OCI-LY3 (cell line): Measurements from ENCODE around the gene TNFRSF19.
"Not testable (repeated sequence)": the region's sequence is repeated elsewhere in the genome, so short reads cannot be mapped to it uniquely, and the experiment has no call there.

Experiments
- H2AFZ ChIP-seq: fragments of 200-600, 300-600 bp; shearing (Covaris generic); 2 replicates; pipeline ENCODE4 v1.6.0; 2014; ENCODE audit warnings: antibody characterized with exemption, low read depth, low read length
- H3K27ac ChIP-seq: fragments of 200-600, 300-600 bp; sonication (generic); 2 replicates; pipeline ENCODE4 v1.5.1; 2014; ENCODE audit warnings: mild to moderate bottlenecking, low read length, moderate library complexity, mixed read lengths
- H3K27me3 ChIP-seq: fragments of 200-600, 300-600 bp; sonication (generic); 2 replicates; pipeline ENCODE4 v1.6.1; 2014; ENCODE audit warnings: low read depth, low read length, mixed read lengths
- H3K36me3 ChIP-seq: fragments of 200-600, 300-600 bp; sonication (generic); replicated peaks from 2 replicates; pipeline ENCODE3; 2014; ENCODE audit warnings: low read depth, low read length, mixed read lengths
- H3K4me1 ChIP-seq: fragments of 300-600, 200-600 bp; sonication (generic); 2 replicates; pipeline ENCODE4 v1.6.1; 2014; ENCODE audit warnings: low read length, mixed read lengths
- H3K4me2 ChIP-seq: fragments of 200-600, 300-600 bp; sonication (generic); 2 replicates; pipeline ENCODE4 v1.6.1; 2014; ENCODE audit warnings: low read length, mixed read lengths
- H3K4me3 ChIP-seq: fragments of 300-600, 200-600 bp; sonication (generic); 2 replicates; pipeline ENCODE4 v1.5.1; 2014; ENCODE audit warnings: antibody characterized with exemption, mild to moderate bottlenecking, low read length, moderate library complexity
- H3K79me2 ChIP-seq: fragments of 300-600, 200-600 bp; shearing (Covaris generic); 2 replicates; pipeline ENCODE4 v1.6.1; 2014; ENCODE audit warnings: mild to moderate bottlenecking, low read length, mixed read lengths
- H3K9ac ChIP-seq: fragments of 300-600, 200-600 bp; shearing (Covaris generic); 2 replicates; pipeline ENCODE4 v1.6.0; 2014; ENCODE audit warnings: mild to moderate bottlenecking, low read length, moderate library complexity
- H3K9me3 ChIP-seq: fragments of 200-600, 300-600 bp; shearing (Covaris generic); 2 replicates; pipeline ENCODE4 v1.6.1; 2014; ENCODE audit warnings: low read length, mixed read lengths; ENCODE audit not compliant: insufficient read depth
- H4K20me1 ChIP-seq: fragments of 200-600, 300-600 bp; sonication (generic); 2 replicates; pipeline ENCODE4 v1.6.1; 2016; ENCODE audit warnings: low read length, mixed read lengths; ENCODE audit not compliant: insufficient read depth
- CTCF ChIP-seq: fragments of 200-600, 300-600 bp; sonication (generic); IDR thresholded peaks from 2 replicates; pipeline ENCODE4 v1.5.1; 2014; ENCODE audit warnings: antibody characterized with exemption, low read length, low read depth
- EZH2phosphoT487 ChIP-seq: fragments of 200-600 bp; shearing (Covaris generic); IDR thresholded peaks from 2 replicates; pipeline ENCODE4 v1.6.1; 2018; ENCODE audit warnings: antibody characterized with exemption, mixed run types, low read depth

The TNFRSF19 gene

GRCh38 chr13:23570099-23570920 lies at the start of gene TNFRSF19:
TNFRSF19 (plus strand) TSS chr13:23570412; CDS start chr13:23590184, 19,772 bp downstream.
- Histone ChIP-seq H3K4me3 (no peak within 1 kb of the TSS), H3K4me2 (no peak within 1 kb of the TSS), H3K4me1 (peaks cover 4% of the 10 kb centered on the region; the same call in 1 of the 2 replicates), H3K9ac (no peak within 1 kb of the TSS), H3K79me2 (no peaks in the 10 kb centered on the region), H2AFZ (no peak within 1 kb of the TSS), H3K36me3 (no peaks in the 10 kb centered on the region), H4K20me1 (no peaks in the 10 kb centered on the region), H3K9me3 (no peaks in the 10 kb centered on the region), H3K27me3 (peaks cover 34% of the 10 kb centered on the region), H3K27ac (no peak within 1 kb of the TSS)
- TF ChIP-seq EZH2phosphoT487 (no peak), CTCF (no peak)

- H3K4me3 ChIP-seq, H3K9me3 ChIP-seq, H3K9ac ChIP-seq, H3K4me2 ChIP-seq, H2AFZ ChIP-seq, H3K36me3 ChIP-seq, H4K20me1 ChIP-seq, H3K27ac ChIP-seq, H3K79me2 ChIP-seq, H3K27me3 ChIP-seq, H3K4me1 ChIP-seq: not testable (repeated sequence)
These were observed 40.3 kb upstream of the TNFRSF19 start for GRCh38 chr13:23529926-23530325.

GRCh38 chr13:23531446-23531845 lies 38.8 kb upstream of the TNFRSF19 start:
- Histone ChIP-seq H3K79me2 (no peaks in the 10 kb centered on the region), H3K27ac (no peak overlapping the region), H3K27me3 (peaks cover 6% of the 10 kb centered on the region), H4K20me1 (no peaks in the 10 kb centered on the region), H3K4me2 (no peak overlapping the region), H3K9ac (no peak overlapping the region), H3K36me3 (no peaks in the 10 kb centered on the region), H3K4me1 (no peaks in the 10 kb centered on the region), H3K9me3 (no peaks in the 10 kb centered on the region), H3K4me3 (no peak overlapping the region), H2AFZ (no peak overlapping the region)
- TF ChIP-seq EZH2phosphoT487 (no peak), CTCF (no peak)

DNA sequence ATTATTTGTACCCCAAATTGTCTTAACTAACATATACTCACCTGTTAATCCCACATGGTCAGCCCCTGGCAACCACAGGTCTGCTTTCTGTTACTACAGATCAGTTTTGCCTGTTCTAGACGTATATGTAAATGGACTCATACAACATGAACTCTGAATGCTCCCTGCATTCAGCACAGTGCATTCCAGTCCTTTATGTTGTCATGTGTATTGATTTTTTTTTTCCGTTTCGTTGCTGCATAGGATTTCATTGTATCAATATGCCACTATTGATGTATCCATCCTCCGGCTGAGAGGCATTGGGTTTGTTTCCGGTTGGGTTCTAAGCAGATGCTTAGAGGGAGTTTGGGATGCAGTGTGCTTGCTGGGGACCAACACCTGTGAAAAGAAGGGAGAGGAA lies 36.1 kb upstream of the TNFRSF19 start:
- no peaks in the 10 kb centered on the region for H3K36me3 ChIP-seq
- no peak overlapping the region for H3K9ac ChIP-seq
- H3K4me3 ChIP-seq, result no peak overlapping the region
- no peak overlapping the region for H2AFZ ChIP-seq
- H3K79me2 ChIP-seq, result no peaks in the 10 kb centered on the region
- no peaks in the 10 kb centered on the region for H3K9me3 ChIP-seq
- no peak overlapping the region for H3K27ac ChIP-seq
- peaks cover 11% of the 10 kb centered on the region for H3K27me3 ChIP-seq
- H3K4me1 ChIP-seq, result no peaks in the 10 kb centered on the region
- no peaks in the 10 kb centered on the region for H4K20me1 ChIP-seq
- TF ChIP-seq CTCF, result no peak
- no peak for TF ChIP-seq EZH2phosphoT487
- no peak overlapping the region for H3K4me2 ChIP-seq
